NCI-H526 treated with DMSO at 0.1 percent for 48 hours (cell line): ENCODE results near the gene CGB1.

Source experiments
- DNase-seq: peaks from one replicate; lab custom pipeline; 2025; lab: John Stamatoyannopoulos, UW

The CGB1 gene

GRCh38 chr19:48993175-48994034 is 43.3 kb downstream of the CGB1 start, which contains the start of the genes GYS1 and RUVBL2:
Gene GYS1 (minus strand): TSS chr19:48993309. CDS start chr19:48993112, 197 bp downstream.
Gene RUVBL2 (plus strand): TSS chr19:48993887. CDS start chr19:48993912, 25 bp downstream.
- DNase-seq = peak; percentile 98

DNA sequence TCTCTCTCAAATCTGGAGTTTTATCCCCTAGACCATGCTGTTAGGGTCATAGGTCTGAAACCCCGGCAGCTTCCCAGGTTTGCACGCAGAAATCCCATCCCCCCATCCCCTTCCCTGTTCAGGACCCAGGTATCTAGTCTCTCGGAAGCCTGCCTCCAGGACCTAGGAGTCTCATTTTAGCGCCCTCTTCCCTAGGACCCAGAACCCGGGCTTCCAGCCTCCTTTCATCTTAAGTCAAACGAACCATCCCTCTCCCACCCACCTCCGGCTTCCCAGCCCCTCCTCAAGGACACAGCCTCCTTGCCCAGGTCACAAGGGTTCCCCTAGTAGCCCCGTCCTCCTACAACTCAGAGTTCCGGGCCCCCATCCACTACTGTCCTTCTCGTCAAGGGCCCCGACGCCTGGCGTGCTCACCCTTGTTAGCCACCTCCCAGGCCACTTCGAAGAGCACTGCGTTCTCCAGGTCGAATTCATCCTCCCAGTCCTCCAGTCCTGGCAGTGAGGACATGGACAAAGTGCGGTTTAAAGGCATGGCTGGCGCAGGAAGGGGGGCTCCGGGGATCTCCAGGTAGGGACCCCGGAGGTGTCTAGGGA is 44.0 kb downstream of the CGB1 start:
- no peak for DNase-seq

DNA sequence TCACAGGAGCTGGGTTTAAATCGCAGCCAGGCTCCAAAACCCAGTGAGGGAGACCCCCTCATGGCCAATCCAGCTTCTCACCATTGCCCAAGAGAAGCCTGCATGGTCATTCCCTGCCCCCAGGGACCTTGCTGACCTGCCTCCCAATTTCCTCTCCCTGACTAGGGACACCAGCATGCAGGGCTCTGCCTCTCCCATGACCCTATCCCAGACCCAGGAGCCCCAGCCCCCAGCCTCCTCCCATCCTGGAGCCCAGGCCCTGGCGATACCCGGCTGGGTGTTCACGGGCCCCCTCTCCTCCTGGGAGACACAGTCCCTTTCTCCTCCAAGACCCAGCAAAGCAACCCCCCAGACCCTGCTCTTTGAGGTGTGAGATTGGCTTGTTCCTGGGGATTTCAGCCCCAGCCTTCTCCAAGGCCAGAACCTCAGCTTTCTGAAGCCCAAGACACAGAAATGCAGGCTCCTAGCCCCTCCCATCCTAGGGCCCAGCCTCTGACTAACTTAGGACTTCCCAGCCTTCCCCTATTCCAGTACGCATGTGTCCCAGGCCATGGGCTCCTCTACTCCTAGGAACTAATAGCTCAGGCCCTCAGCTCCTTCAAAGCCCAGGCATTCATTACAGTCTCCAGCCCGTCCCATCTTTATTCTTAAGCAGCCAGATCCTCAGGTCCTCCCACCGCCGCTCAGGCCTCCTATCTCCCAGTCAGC is 44.7 kb downstream of the CGB1 start:
- DNase-seq = no peak

DNA sequence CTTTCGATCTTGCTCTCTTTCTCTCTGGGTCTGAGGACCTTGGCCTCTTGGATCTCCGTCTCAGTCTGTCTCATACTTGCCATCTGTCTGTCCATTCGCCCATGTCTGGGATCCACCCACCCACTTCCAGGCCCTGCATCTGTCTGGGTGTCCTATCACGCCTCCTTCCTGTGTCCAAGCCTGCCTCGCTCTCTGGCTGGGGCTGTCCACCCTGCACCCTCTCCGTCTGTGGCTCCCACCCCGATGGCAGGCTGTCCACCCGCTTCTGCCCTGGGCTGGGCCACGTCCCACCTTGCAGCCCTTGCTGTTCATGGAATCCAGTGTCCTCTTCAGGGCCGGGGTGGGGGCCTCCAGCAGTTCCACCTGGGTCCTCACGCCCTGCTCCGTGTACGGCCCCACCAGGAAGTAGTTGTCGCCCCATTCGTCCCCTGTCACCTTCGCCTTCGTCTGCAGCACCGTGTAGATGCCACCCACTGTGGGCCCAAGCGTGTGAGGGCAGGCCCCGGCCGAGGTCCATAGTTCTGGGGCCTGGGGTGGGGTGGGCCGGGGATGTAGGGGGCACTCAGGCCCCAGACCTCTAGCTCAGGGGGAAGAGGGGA is 45.6 kb downstream of the CGB1 start:
- no peak for DNase-seq

GRCh38 chr19:48990400-48990799 is 46.3 kb downstream of the CGB1 start:
- no peak for DNase-seq

DNA sequence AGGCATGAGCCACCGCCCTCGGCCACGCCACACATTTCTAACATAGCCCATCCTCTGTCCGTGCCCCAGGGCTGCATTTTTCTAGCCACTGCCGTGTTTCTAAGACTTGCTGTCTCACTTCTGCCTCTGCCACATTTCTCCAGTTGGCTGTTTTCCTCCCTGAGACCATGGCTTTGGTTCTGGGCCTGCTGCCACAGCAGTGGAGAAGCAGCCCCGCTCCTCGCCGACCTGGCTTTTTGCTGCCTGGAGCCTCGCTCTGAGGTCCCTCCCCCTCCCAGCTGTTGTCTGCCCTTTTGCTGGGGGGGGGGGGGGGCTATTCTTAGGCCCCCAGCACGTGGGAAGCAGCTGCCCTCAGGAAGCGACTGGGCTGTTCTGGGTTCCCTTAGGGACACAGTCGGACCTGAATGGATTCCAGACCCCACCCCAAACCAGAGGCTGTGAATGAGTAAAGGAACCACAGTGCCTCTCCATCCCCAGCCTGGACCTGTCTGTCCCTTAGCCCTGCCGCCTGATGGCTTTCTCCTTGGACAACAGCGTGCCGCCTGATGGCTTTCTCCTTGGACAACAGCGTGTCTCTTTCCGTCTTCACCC is 46.9 kb downstream of the CGB1 start:
- no peak for DNase-seq

DNA sequence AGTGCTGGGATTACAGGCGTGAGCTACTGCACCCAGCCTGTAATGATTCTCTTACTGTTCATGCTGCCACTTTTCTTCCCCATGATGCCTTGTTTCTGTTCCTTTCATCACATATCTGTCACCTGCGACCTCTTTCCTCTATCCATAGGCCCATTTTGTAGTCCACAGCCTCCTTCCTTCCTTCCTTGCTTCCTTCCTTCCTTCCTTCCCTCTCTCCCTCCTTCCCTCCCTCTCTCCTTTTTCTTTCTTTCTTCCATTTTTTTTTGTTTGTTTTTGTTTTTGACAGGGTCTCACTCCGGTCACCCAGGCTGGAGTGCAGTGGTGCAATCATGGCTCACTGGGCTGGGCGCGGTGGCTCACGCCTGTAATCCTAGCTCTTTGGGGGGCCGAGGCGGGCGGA is 47.8 kb downstream of the CGB1 start:
- no peak for DNase-seq

DNA sequence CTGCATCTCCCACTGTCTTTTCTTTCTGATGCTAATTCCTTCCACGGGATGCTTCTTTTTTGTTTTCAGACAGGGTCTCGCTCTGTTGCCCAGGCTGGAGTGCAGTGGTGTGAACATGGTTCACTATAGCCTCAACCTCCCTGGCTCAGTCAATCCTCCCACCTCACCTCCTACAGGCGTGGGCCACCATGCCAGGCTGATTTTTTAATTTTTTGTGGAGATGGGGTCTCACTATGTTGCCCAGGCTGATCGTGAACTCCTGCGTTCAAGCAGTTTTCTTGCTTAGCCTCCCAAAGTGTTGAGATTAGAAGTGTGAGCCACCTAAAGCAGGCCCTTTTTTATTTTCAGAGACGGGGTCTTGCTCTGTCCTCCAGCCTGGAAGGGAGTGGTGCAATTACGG is 48.4 kb downstream of the CGB1 start:
- DNase-seq = no peak

GRCh38 chr19:48987323-48987722 is 49.4 kb downstream of the CGB1 start:
- no peak for DNase-seq

GRCh38 chr19:48986211-48986610 is 50.5 kb downstream of the CGB1 start:
- no peak for DNase-seq

DNA sequence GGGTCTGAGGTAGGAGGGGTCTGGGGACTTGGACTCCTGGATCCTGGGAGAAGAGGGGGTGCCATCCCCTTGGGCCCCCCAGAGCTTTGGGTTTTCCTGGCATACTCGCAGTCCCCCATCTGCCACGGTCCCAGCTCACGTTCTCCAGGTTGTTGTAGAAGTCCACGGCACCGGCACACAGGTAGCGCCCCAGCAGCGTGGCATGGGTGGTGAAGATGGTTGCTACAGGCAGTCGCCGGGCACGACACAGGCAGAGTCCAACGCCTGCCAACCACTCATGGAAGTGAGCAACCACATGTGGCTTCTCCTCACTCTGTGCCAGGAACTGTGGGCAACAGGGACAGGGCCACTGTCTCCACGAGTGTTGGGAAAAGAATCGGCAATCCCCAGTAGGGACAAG is 51.0 kb downstream of the CGB1 start:
- DNase-seq = no peak
